Fibroblast of lung (primary cell): ENCODE results near the gene MYL3. TPM values are rescaled to one million over a fixed set of nuclear protein-coding genes. Genes with fewer than 3 reads are reported as not detected.

Experiments used
- DNase-seq, 2 donors: peaks; one replicate each; pipeline versions ENCODE4 v3.0.0 to v3.0.0-alpha.2; 2010; ENCODE audit warnings: low read depth in 2 of 2
- H2AFZ ChIP-seq: 2 replicates; pipeline ENCODE4 v1.5.1; 2012; ENCODE audit warnings: low read length, control low read depth, inconsistent platforms
- H3K27ac ChIP-seq: 2 replicates; pipeline ENCODE4 v1.5.1; 2011; ENCODE audit warnings: low read length, control low read depth; ENCODE audit not compliant: insufficient read depth
- H3K27me3 ChIP-seq: 2 replicates; pipeline ENCODE4 v1.5.1; 2011; ENCODE audit warnings: mild to moderate bottlenecking, low read length; ENCODE audit not compliant: control insufficient read depth, insufficient read depth
- H3K36me3 ChIP-seq: 2 replicates; pipeline ENCODE4 v1.5.1; 2011; ENCODE audit warnings: low read length; ENCODE audit not compliant: control insufficient read depth, insufficient read depth
- H3K4me1 ChIP-seq: 2 replicates; pipeline ENCODE4 v1.5.1; 2011; ENCODE audit warnings: low read length; ENCODE audit not compliant: control insufficient read depth, insufficient read depth; ENCODE audit errors: extremely low read depth
- H3K4me2 ChIP-seq: 2 replicates; pipeline ENCODE4 v1.5.1; 2011; ENCODE audit warnings: low read length, control low read depth; ENCODE audit not compliant: insufficient read depth; ENCODE audit errors: extremely low read depth
- H3K4me3 ChIP-seq, 4 experiments: fragments of 200-600 bp in 1 of 4; sonication (generic) in 1 of 4; replicated peaks in 1 of 4; 2 replicates each; pipeline ENCODE4 v1.5.1; 2011 to 2016; ENCODE audit warnings: low read length in 4 of 4, low read depth in 3 of 4, mild to moderate bottlenecking in 3 of 4, control low read depth in 2 of 4, inconsistent platforms in 1 of 4, mixed read lengths in 1 of 4; ENCODE audit not compliant: insufficient read depth in 1 of 4; ENCODE audit errors: control extremely low read depth in 1 of 4
- H3K79me2 ChIP-seq: 2 replicates; pipeline ENCODE4 v1.5.1; 2012; ENCODE audit warnings: mild to moderate bottlenecking, low read length, inconsistent platforms; ENCODE audit not compliant: control insufficient read depth, insufficient read depth
- H3K9ac ChIP-seq: 2 replicates; pipeline ENCODE4 v1.5.1; 2011; ENCODE audit warnings: mild to moderate bottlenecking, low read length, control low read depth; ENCODE audit not compliant: insufficient read depth
- H3K9me3 ChIP-seq: 2 replicates; pipeline ENCODE4 v1.5.1; 2012; ENCODE audit warnings: low read depth, low read length; ENCODE audit not compliant: control insufficient read depth, insufficient read depth
- H4K20me1 ChIP-seq: 2 replicates; pipeline ENCODE4 v1.5.1; 2011; ENCODE audit warnings: low read length; ENCODE audit not compliant: control insufficient read depth, insufficient read depth; ENCODE audit errors: extremely low read depth
- EZH2 ChIP-seq: IDR thresholded peaks from 2 replicates; pipeline ENCODE4 v1.5.1; 2012; ENCODE audit warnings: low read length, control low read depth, mild to moderate bottlenecking; ENCODE audit errors: missing control alignments
- polyA plus RNA-seq, 2 donors: library from polyadenylated mRNA; depleted of rRNA in 1 of 2; stranded (reverse) in 1 of 2; unstranded in 1 of 2; fragments of >200 nt; gene quantifications; 2 replicates each; pipeline ENCODE4 v1.2.1, GENCODE V29; 2011 to 2012; ENCODE audit warnings: missing spikeins in 1 of 2
- total RNA-seq: library from RNA; depleted of rRNA; stranded (reverse); fragments of >200 nt; gene quantifications from 2 replicates; pipeline ENCODE4 v1.2.1, GENCODE V29; 2014
- TF ChIP-seq, protein P1 (sequence below), 2 donors: IDR thresholded peaks in 1 of 2; conservative IDR thresholded peaks in 1 of 2; 1 replicate in 1 of 2; 2 replicates in 1 of 2; pipeline ENCODE4 v1.5.1; 2011 to 2012; ENCODE audit warnings: low read length in 2 of 2, control low read depth in 1 of 2, inconsistent platforms in 1 of 2, low read depth in 1 of 2, mild to moderate bottlenecking in 1 of 2

The MYL3 gene
- total and polyA plus RNA-seq, 2 donors (not counting 1 experiment from before 2014, with no cell fraction given), result 0.50 to 0.67 TPM

- no peaks in the 10 kb centered on the region for H3K36me3 ChIP-seq
- DNase-seq, result no peak
- no peak overlapping the region for H3K4me2 ChIP-seq
- H3K27me3 ChIP-seq, result peaks cover 2% of the 10 kb centered on the region
- no peak overlapping the region for H3K27ac ChIP-seq
- no peaks in the 10 kb centered on the region for H4K20me1 ChIP-seq
- no peak overlapping the region for H2AFZ ChIP-seq
- no peak for TF ChIP-seq EZH2
- H3K4me3 ChIP-seq, result no peak overlapping the region
- H3K79me2 ChIP-seq, result no peaks in the 10 kb centered on the region
- H3K4me1 ChIP-seq, result peaks cover 10% of the 10 kb centered on the region
- no peaks in the 10 kb centered on the region for H3K9me3 ChIP-seq
- H3K9ac ChIP-seq, result no peak overlapping the region
Observed at GRCh38 chr3:46849045-46849631, 14.1 kb downstream of the MYL3 start.

DNA sequence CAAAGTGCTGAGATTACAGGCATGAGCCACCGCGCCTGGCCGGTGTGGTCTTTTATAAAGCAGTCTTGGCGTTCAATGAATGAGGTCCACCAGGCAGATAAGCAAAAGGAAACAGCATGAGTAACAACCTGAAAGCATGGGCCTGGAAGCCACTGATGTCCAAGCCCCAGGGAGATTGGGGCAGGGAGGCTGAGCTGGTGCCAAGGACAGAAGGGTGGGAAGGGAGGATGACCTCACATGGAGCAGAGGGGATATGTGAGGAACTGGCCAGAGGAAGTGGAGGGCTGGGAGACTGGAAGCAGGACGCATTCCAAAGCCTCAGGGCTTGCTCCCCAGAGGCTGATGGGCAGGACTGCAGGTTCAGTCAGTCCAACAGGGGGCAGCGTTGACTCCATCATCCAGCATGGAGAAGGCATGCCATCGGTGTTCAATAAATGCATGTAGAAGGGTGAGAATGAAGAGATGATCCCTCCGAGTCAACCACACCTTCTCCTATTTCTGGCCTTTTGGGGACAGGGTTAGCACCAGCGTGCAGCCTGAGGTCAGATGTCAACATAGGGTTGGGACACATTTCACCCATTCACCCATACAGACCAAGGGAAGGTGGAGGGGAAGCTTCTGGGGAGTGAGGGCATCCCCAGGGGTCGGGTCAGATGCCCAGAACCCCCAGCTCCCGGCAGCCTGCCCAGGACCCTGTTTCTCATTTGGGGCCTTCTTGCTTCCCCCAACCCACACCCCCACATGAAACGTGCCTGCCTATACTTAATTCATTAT, 14.8 kb downstream of the MYL3 start:
- no peaks in the 10 kb centered on the region for H3K9me3 ChIP-seq
- H2AFZ ChIP-seq, result no peak overlapping the region
- no peak overlapping the region for H3K4me3 ChIP-seq
- no peak overlapping the region for H3K9ac ChIP-seq
- TF ChIP-seq, protein P1, sequence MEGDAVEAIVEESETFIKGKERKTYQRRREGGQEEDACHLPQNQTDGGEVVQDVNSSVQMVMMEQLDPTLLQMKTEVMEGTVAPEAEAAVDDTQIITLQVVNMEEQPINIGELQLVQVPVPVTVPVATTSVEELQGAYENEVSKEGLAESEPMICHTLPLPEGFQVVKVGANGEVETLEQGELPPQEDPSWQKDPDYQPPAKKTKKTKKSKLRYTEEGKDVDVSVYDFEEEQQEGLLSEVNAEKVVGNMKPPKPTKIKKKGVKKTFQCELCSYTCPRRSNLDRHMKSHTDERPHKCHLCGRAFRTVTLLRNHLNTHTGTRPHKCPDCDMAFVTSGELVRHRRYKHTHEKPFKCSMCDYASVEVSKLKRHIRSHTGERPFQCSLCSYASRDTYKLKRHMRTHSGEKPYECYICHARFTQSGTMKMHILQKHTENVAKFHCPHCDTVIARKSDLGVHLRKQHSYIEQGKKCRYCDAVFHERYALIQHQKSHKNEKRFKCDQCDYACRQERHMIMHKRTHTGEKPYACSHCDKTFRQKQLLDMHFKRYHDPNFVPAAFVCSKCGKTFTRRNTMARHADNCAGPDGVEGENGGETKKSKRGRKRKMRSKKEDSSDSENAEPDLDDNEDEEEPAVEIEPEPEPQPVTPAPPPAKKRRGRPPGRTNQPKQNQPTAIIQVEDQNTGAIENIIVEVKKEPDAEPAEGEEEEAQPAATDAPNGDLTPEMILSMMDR (conservative IDR thresholded peaks at IDR 0.05 in 1 of 2, IDR thresholded peaks at IDR 0.05 in 1 of 2; ENCODE audit: low read depth in 1 of 2, low read length in 2 of 2), result peak; percentile 43 to 48
- no peak for TF ChIP-seq EZH2
- peaks cover 10% of the 10 kb centered on the region for H3K4me1 ChIP-seq
- H3K79me2 ChIP-seq, result no peaks in the 10 kb centered on the region
- peaks cover 2% of the 10 kb centered on the region for H3K27me3 ChIP-seq
- H3K27ac ChIP-seq, result no peak overlapping the region
- no peaks in the 10 kb centered on the region for H4K20me1 ChIP-seq
- no peaks in the 10 kb centered on the region for H3K36me3 ChIP-seq
- no peak overlapping the region for H3K4me2 ChIP-seq
- DNase-seq, result peak; percentile 48 to 78

- Histone ChIP-seq H3K36me3 (no peaks in the 10 kb centered on the region), H3K9ac (no peak overlapping the region), H3K27me3 (peaks cover 2% of the 10 kb centered on the region), H3K4me2 (no peak overlapping the region), H3K4me1 (peaks cover 10% of the 10 kb centered on the region), H3K9me3 (no peaks in the 10 kb centered on the region), H4K20me1 (no peaks in the 10 kb centered on the region), H3K27ac (no peak overlapping the region), H2AFZ (no peak overlapping the region), H3K79me2 (no peaks in the 10 kb centered on the region), H3K4me3 (no peak overlapping the region)
- DNase-seq, result no peak
- TF ChIP-seq EZH2, result no peak
- TF ChIP-seq, protein P1 (conservative IDR thresholded peaks at IDR 0.05 in 1 of 2, IDR thresholded peaks at IDR 0.05 in 1 of 2; ENCODE audit: low read depth in 1 of 2, low read length in 2 of 2), result no peak
Observed at GRCh38 chr3:46847744-46848143, 15.5 kb downstream of the MYL3 start.
